OCI-LY1 (cell line): Measurements from ENCODE around the gene FBXO2.

ENCODE experiments used
- H2AFZ ChIP-seq: fragments of 200-600 bp; sonication (generic), shearing (Covaris generic); 2 replicates; pipeline ENCODE4 v1.6.0; 2014; ENCODE audit warnings: antibody characterized with exemption, mild to moderate bottlenecking, low read length
- H3F3A ChIP-seq: fragments of 200-600 bp; sonication (generic), shearing (Covaris generic); 2 replicates; pipeline ENCODE4 v1.6.0; 2014; ENCODE audit warnings: mild to moderate bottlenecking, antibody characterized with exemption, low read length, moderate library complexity; ENCODE audit not compliant: insufficient read depth
- H3K27ac ChIP-seq: fragments of 200-600 bp; sonication (generic); 2 replicates; pipeline ENCODE4 v1.5.1; 2014; ENCODE audit warnings: low read length, mixed run types, mild to moderate bottlenecking, low read depth; ENCODE audit not compliant: poor library complexity, severe bottlenecking
- H3K27me3 ChIP-seq: fragments of 200-600 bp; sonication (generic); 2 replicates; pipeline ENCODE4 v1.6.0; 2014; ENCODE audit warnings: antibody characterized with exemption, mild to moderate bottlenecking, low read length, moderate library complexity; ENCODE audit not compliant: insufficient read depth
- H3K36me3 ChIP-seq: fragments of 200-600 bp; sonication (generic); 2 replicates; pipeline ENCODE4 v1.6.1; 2014; ENCODE audit warnings: mild to moderate bottlenecking, antibody characterized with exemption, low read length, moderate library complexity, mixed read lengths; ENCODE audit not compliant: insufficient read depth
- H3K4me1 ChIP-seq: fragments of 200-600 bp; sonication (generic); 2 replicates; pipeline ENCODE4 v1.5.1; 2014; ENCODE audit warnings: mild to moderate bottlenecking, low read length, moderate library complexity; ENCODE audit not compliant: insufficient read depth, severe bottlenecking
- H3K4me2 ChIP-seq: fragments of 200-600 bp; sonication (generic), shearing (Covaris generic); 2 replicates; pipeline ENCODE4 v1.6.1; 2014; ENCODE audit warnings: low read length
- H3K4me3 ChIP-seq: fragments of 200-600 bp; sonication (generic); 2 replicates; pipeline ENCODE4 v1.5.1; 2014; ENCODE audit warnings: low read length, low read depth, mild to moderate bottlenecking, mixed read lengths; ENCODE audit not compliant: poor library complexity, severe bottlenecking
- H3K79me2 ChIP-seq: fragments of 200-600 bp; shearing (Covaris generic); 2 replicates; pipeline ENCODE4 v1.6.1; 2016; ENCODE audit warnings: mixed run types, low read length, mixed read lengths; ENCODE audit not compliant: insufficient read depth
- H3K9ac ChIP-seq: fragments of 200-600 bp; sonication (generic), shearing (Covaris generic); 2 replicates; pipeline ENCODE4 v1.6.1; 2014; ENCODE audit warnings: mild to moderate bottlenecking, low read length, mixed read lengths
- H3K9me2 ChIP-seq: fragments of 200-600 bp; sonication (generic), shearing (Covaris generic); 2 replicates; pipeline ENCODE4 v1.6.1; 2014; ENCODE audit warnings: low read depth, mild to moderate bottlenecking, low read length, mixed read lengths
- H3K9me3 ChIP-seq: fragments of 200-600 bp; shearing (Covaris generic); 2 replicates; pipeline ENCODE4 v1.6.1; 2014; ENCODE audit warnings: low read length, mixed read lengths
- H4K20me1 ChIP-seq: fragments of 200-600 bp; sonication (generic), shearing (Covaris generic); 2 replicates; pipeline ENCODE4 v1.6.0; 2016; ENCODE audit warnings: mild to moderate bottlenecking, low read length; ENCODE audit not compliant: insufficient read depth
- CTCF ChIP-seq: fragments of 200-600 bp; sonication (generic), shearing (Covaris generic); IDR thresholded peaks from 2 replicates; pipeline ENCODE4 v1.5.1; 2017; ENCODE audit warnings: mild to moderate bottlenecking, antibody characterized with exemption, low read length, moderate library complexity, mixed read lengths
- EZH2 ChIP-seq: fragments of 200-600 bp; sonication (generic), shearing (Covaris generic); IDR thresholded peaks from 2 replicates; pipeline ENCODE4 v1.8.0; 2017; ENCODE audit warnings: borderline replicate concordance, mixed run types, mild to moderate bottlenecking, antibody characterized with exemption, low read length, moderate library complexity, mixed read lengths

FBXO2 gene

GRCh38 chr1:11690397-11691301 is 36.4 kb upstream of the FBXO2 start:
- Histone ChIP-seq H3K79me2 (no peaks in the 10 kb centered on the region), H3K4me1 (no peaks in the 10 kb centered on the region), H3K4me3 (no peak overlapping the region), H3K9me3 (no peaks in the 10 kb centered on the region), H3K9me2 (no peaks in the 10 kb centered on the region), H4K20me1 (no peaks in the 10 kb centered on the region), H3K9ac (no peak overlapping the region), H3K4me2 (no peak overlapping the region), H3K36me3 (no peaks in the 10 kb centered on the region), H3K27me3 (no peaks in the 10 kb centered on the region), H2AFZ (no peak overlapping the region), H3F3A (no peaks in the 10 kb centered on the region), H3K27ac (no peak overlapping the region)
- TF ChIP-seq CTCF (no peak), EZH2 (no peak)

- Histone ChIP-seq H2AFZ (no peak overlapping the region), H3F3A (no peaks in the 10 kb centered on the region), H3K27ac (no peak overlapping the region), H3K9me3 (no peaks in the 10 kb centered on the region), H3K4me3 (no peak overlapping the region), H3K9ac (no peak overlapping the region), H3K79me2 (no peaks in the 10 kb centered on the region), H4K20me1 (no peaks in the 10 kb centered on the region), H3K36me3 (no peaks in the 10 kb centered on the region), H3K9me2 (no peaks in the 10 kb centered on the region), H3K4me2 (no peak overlapping the region), H3K27me3 (no peaks in the 10 kb centered on the region), H3K4me1 (no peaks in the 10 kb centered on the region)
- TF ChIP-seq EZH2 (no peak), CTCF (no peak)
These were observed 34.3 kb upstream of the FBXO2 start for GRCh38 chr1:11688506-11688905.

- Histone ChIP-seq H3K27ac (no peak overlapping the region), H3K4me3 (no peak overlapping the region), H4K20me1 (no peaks in the 10 kb centered on the region), H3K4me1 (peaks cover 7% of the 10 kb centered on the region), H3K79me2 (no peaks in the 10 kb centered on the region), H3K36me3 (no peaks in the 10 kb centered on the region), H3K27me3 (no peaks in the 10 kb centered on the region), H3F3A (no peaks in the 10 kb centered on the region), H3K9me3 (no peaks in the 10 kb centered on the region), H3K9ac (no peak overlapping the region), H3K9me2 (no peaks in the 10 kb centered on the region), H2AFZ (no peak overlapping the region), H3K4me2 (no peak overlapping the region)
- TF ChIP-seq CTCF (peak; percentile 34; the same call in 1 of the 2 replicates), EZH2 (no peak)
These were observed 31.1 kb upstream of the FBXO2 start for GRCh38 chr1:11685210-11685752.
